ENCODE results near the gene CYFIP2.

The CYFIP2 gene

DNA sequence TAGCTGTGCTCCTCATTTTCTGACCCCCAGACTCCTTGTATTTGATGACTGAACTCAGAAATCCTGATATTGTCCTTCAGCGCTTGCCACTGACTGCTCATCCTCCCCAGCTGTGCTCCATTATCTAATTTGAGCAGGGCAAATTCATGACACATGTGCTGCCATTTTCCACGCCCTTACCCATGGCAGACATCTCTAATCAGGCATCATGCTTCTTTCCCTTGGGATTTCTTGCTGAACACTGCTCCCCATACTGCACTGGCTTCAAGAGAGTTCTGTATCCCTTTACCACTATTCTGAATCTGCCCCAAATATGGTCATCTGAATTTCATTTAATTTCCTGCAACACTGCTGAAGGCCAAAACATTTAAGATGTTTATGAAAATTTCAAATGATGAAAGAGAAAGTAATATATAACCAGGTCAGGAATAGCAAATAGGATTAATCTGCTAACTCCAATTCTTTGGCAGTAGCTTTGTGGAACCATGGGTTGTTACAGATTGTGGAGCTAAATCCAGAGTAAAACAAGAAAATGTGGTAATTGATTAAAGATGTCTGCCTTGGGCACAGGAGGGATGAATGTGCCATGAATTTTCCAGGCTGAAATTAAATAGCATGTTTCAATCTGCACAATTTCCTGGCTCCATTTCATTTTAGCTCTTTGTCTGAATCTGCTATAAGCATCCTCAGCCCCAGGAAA, 93.6 kb downstream of the CYFIP2 start:
- no peak for DNase-seq (ENCODE audit: low spot score)

- DNase-seq (ENCODE audit: low spot score), result no peak
Measured at GRCh38 chr5:157362012-157362411, 96.1 kb downstream of the CYFIP2 start.

GRCh38 chr5:157362502-157362901, 96.6 kb downstream of the CYFIP2 start:
- no peak for DNase-seq (ENCODE audit: low spot score)

DNA sequence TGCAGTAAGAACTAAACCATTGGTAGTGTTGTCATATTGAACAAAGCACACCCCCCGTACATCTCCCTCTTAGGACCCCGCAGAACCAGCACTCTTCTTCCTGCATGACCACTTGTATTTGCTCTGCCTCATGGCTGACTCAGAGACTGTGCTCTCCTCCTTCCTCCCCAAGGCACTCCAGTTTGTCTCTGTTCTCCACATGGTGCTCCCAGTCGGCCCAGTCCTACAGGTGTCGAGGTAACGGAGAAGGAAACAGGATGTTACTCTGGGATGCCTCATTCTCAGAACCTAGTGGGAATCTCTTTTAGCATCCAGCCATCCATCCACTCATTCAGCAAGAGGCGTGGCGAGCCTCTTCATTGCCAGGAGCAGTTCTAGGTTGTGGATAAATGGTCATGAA, 97.1 kb downstream of the CYFIP2 start:
- no peak for DNase-seq (ENCODE audit: low spot score)

DNA sequence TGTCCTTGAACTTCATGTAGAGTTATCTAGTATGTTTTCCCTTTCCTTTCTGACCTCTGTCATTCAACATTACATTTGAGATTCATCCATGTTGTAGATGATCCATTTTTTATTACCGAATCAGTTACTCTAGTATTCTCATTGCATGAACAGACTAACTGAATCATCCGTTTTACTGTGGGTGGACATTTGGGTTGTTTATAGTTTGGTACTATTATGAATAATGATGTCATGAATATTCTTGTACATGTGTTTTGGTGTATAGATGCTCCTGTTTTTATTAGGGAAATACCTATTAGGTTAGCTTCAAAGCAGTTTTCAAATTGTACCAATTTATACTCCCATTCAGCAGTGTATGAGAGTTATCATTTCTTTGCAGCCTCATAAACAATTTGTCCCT, 99.8 kb downstream of the CYFIP2 start:
- DNase-seq (ENCODE audit: low spot score), result no peak

GRCh38 chr5:157366741-157367674, 101.1 kb downstream of the CYFIP2 start:
- DNase-seq (ENCODE audit: low spot score), result no peak

- no peak for DNase-seq (ENCODE audit: low spot score)
Measured at GRCh38 chr5:157369507-157369906, 103.6 kb downstream of the CYFIP2 start.

DNA sequence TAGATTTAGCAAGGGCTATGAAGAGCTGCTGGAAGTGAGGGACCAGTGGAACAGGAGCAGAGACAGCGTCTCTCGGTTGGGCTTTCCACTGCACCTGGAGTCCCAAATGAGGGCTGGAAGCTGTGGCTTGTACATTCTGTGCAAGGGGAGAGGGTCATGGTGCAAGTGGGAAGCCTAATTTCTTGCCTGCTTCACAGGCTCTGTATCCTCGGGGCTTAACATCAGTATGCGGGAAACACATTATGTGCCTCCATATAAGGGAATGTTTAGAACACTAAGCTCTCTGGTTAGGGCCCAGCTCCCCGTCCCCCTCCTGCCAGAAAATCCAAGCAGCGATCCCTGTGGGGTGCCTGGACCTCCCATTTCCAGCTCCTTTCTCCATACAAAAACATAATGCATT, 105.0 kb downstream of the CYFIP2 start:
- DNase-seq (ENCODE audit: low spot score), result no peak

- no peak for DNase-seq (ENCODE audit: low spot score)
Measured at GRCh38 chr5:157371655-157372471, 105.9 kb downstream of the CYFIP2 start.

GRCh38 chr5:157372472-157372822, 106.5 kb downstream of the CYFIP2 start:
- no peak for DNase-seq (ENCODE audit: low spot score)

DNA sequence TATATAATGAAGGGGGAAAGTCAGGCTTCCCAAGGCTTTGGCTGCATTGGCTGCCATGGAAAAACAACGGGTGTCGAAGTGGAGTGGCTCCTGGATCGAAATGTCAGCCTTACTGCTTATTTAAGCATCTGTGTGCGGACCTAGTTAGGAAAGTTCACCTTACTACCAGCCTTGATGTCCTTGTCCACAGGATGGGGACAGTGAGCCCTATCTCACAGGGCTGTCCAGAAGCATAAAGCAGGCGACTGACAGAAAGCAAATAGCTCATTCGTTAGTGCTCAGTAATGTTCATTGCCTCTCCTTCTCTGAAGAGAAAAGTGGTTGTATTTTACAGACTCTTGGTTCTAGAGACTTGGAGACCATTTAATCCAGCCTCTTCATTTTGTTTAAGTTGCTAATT, 112.6 kb downstream of the CYFIP2 start:
- no peak for DNase-seq (ENCODE audit: low spot score)

DNA sequence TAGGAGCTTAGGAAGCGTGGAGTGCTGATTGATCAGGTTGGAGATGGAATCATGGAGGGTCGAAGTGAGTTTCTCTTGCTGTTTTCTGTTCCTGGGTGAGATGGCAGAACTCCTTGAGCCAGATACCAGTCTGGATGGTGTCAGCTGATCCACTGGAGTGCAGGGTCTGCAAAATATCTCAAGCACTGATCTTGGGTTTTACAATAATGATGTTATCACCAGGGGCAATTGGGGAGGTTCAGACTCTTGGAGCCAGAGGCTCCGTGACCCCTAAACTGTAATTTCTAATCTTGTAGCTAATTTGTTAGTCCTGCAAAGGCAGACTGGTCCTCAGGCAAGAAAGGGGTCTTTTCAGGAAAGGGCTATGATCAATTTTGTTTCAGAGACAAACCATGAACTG, 114.1 kb downstream of the CYFIP2 start:
- no peak for DNase-seq (ENCODE audit: low spot score)

DNA sequence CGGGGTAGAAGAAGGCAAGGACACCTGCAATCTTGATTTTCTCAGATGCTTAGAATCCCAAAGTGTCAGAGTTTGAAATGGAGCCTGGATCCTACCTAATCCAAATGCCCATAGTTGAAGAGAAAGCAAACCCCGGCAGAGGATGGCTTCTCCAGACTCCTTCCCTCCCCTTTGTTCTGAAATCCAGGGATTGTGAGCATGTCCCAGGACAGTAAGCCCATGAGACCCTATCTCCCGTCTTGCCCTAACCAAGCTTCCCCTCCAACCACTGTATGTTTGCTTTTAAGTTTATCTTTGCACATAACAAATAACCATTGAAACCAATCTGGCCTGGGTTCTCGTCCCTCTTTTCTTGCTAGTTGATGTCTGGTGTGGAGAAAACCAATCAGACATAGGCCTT, 115.8 kb downstream of the CYFIP2 start:
- DNase-seq (ENCODE audit: low spot score), result no peak

- DNase-seq (ENCODE audit: low spot score), result no peak
Measured at GRCh38 chr5:157382996-157383800, 117.3 kb downstream of the CYFIP2 start.

DNA sequence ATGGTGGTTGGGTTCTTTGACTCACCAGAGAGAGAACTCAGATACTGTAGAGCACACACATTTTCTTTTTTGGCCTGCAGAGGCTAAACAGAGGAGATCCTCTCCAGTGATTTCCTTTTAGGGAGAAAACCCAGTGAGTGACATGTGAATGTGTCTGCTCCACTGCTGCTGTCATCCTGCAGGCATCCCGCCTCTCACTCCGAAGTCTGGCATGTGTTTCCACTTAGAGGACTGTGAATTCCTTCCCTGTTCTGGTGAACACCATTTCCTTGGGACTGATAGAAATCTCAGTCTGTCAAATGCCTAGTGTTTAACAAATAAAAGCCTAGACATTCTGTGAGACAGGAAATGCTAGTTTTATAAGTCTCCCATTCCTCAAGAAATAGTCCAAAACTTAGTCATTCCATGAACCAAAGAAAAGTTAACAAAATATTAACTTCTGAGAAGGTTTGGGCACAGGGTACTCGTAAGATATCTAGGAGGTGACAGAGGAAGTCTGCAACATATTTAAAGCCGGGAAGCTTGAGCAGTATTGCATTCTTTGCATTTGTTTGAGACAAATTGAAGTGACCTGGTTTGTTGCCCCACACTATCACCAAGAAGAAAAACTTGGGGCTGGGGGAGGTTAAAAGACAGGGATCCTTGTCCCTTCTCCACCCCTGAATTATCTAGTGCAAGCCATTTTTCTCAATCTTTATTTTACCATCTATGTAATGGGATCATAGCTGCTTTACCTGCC, 119.2 kb downstream of the CYFIP2 start:
- no peak for DNase-seq (ENCODE audit: low spot score)

DNA sequence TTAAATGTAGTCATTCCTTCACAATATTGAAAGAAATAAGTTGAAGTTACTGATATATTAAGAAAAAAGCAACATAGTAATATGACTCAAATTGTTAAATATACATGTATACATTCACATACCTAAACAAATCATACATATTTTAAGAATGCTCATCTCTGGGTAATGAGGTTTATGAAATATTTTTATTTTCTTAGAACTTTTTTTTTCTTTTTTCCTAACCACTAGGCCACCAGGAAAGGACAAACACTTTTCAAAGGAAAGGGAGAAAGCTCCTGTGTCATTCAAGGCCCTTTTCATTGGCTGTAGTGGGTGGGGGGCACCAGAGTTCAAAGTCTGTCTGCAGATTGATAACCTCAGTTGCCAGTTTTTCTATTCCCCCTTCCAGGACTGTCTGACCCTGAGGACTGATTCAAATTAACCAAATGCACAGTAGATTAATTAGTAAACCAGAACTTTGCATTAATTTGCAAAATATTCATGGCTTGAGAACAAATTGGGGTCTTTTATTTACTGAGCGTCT, 121.2 kb downstream of the CYFIP2 start:
- DNase-seq (ENCODE audit: low spot score), result no peak

- DNase-seq (ENCODE audit: low spot score), result no peak
Measured at GRCh38 chr5:157387683-157388093, 121.8 kb downstream of the CYFIP2 start.

DNA sequence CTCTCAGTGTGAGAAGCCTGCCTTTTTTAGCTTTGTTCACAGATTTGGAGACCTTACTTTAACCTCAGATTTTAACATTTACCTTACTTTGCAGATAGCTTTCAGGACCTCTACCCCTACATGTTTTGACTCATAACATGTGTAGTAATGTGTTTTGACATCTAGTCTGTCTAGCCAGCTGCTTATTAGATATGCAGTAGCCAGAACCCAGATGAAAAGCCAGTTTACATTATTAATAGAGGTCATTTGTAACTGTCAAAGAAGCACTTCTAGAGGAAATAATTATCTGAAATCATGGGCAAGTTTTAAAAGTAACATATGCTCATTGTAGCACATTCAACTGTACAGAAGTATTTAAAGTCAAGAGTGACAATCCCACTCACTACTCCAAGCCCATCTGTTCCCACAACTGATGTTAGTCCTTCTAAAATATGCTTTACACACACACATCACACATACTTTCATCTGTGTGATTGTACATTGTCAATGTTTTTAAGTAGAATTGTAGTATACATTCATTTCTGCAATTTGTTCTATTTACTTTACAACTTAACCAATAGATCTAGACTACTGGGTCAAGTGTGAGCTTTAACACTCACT, 122.3 kb downstream of the CYFIP2 start:
- DNase-seq (ENCODE audit: low spot score), result no peak

- no peak for DNase-seq (ENCODE audit: low spot score)
Measured at GRCh38 chr5:157389103-157389502, 123.2 kb downstream of the CYFIP2 start.

DNA sequence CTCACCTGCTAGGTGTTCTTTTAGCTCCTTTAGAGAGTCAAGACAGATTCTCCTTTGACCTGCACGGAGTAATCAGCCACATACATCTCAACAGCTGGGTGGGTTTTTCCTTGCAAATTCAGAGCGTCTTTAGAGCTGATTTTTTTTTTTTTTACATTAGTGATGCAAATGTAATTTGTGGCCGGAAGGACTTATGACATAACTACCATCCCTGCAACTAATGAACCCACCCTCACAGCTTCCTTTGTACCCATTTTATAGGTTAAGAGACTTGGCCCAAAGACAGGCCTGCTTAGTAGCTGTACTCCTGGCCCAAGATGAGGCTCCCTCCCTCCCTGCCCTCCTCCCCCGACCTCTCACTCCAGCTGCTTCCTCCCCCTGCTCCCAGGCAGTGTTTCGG, 124.2 kb downstream of the CYFIP2 start:
- DNase-seq (ENCODE audit: low spot score), result no peak

All from hematopoietic multipotent progenitor cell treated with erythropoietin and hydrocortisone succinate and interleukin-3 and kit ligand, for 17 days (in vitro differentiated cells).